Uterus (tissue), 2 donors: ENCODE results near the gene TNPO2.

Experiments
- CTCF ChIP-seq, 4 experiments: fragments of 200-600 bp in 2 of 4; fragments of 450-650 bp in 2 of 4; sonication (generic) in 2 of 4; IDR thresholded peaks; one replicate each; pipeline ENCODE4 v1.5.1; 2016 to 2019; ENCODE audit warnings: antibody characterized with exemption in 4 of 4, mild to moderate bottlenecking in 2 of 4, moderate library complexity in 1 of 4
- POLR2A ChIP-seq, 2 donors: fragments of 450-650 bp; IDR thresholded peaks; one replicate each; pipeline ENCODE4 v1.6.1; 2016; ENCODE audit warnings: antibody characterized with exemption in 2 of 2, mild to moderate bottlenecking in 1 of 2, moderate library complexity in 1 of 2

DNA sequence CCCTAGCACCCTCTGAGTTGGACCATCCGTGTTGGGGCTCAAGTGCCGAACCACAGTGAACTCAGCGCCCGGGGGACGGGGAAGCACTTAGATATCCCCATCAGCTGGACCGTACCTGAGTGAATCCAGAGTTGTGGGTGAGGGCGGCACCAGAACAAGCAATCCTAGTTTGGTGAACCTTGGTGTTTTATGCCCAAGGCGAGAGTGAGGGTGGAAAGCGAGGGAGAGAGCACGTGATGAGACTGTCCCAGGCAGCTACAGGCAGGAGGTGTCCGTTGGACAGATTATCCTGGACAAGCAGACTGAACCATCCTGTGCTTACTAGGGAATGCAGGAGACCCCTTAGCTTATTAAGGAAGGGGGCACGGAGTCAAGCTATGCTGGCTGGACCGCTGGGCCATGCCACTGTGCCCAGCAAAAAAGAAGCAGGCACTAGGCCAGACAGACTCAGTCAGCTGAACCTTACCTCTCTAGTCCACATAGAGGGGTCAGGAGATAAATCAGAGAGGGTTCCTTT is 14.2 kb upstream of the TNPO2 start:
- no peak for TF ChIP-seq CTCF (IDR thresholded peaks at IDR 0.05)
- TF ChIP-seq POLR2A (IDR thresholded peaks at IDR 0.05) = no peak
